SK-N-SH treated with all-trans-retinoic acid at 6 μM for 48 hours (cell line): ENCODE data around the gene BSPRY.

Experiments used
- ATAC-seq: fragments of 200-7000 bp; cut with Tn5 transposase; 3 replicates; pipeline ENCODE4 v1.9.1; 2020; ENCODE audit warnings: mild to moderate bottlenecking, moderate library complexity
- ARNTL ChIP-seq: fragments of 450-650 bp; formaldehyde crosslinking; IDR thresholded peaks from 2 replicates; pipeline ENCODE4 v1.5.0; 2020; ENCODE audit warnings: low read depth, mild to moderate bottlenecking, moderate library complexity, borderline replicate concordance
- CSDC2 ChIP-seq: fragments of 250-450 bp; sonication (Bioruptor Pico); IDR thresholded peaks from 2 replicates; pipeline ENCODE4 v1.5.0; 2020; ENCODE audit warnings: mild to moderate bottlenecking, moderate library complexity
- ISL1 ChIP-seq: fragments of 250-450 bp; sonication (Bioruptor Pico); IDR thresholded peaks from 2 replicates; pipeline ENCODE4 v2.1.2; 2022; ENCODE audit warnings: mild to moderate bottlenecking, moderate library complexity
- OSR1 ChIP-seq: fragments of 250-450 bp; sonication (Bioruptor Pico); IDR thresholded peaks from 2 replicates; pipeline ENCODE4 v1.8.0; 2022; ENCODE audit warnings: moderate library complexity, mild to moderate bottlenecking, inconsistent platforms
- PATZ1 ChIP-seq: fragments of 250-450 bp; sonication (Bioruptor Pico); IDR thresholded peaks from 2 replicates; pipeline ENCODE4 v1.8.0; 2020; ENCODE audit warnings: mild to moderate bottlenecking, moderate library complexity, borderline replicate concordance
- PPARA ChIP-seq: fragments of 250-450 bp; sonication (Bioruptor Pico); IDR thresholded peaks from 2 replicates; pipeline ENCODE4 v1.5.0; 2020; ENCODE audit warnings: mild to moderate bottlenecking, borderline replicate concordance
- RARB ChIP-seq: fragments of 250-450 bp; sonication (Bioruptor Pico); IDR thresholded peaks from 2 replicates; pipeline ENCODE4 v1.8.0; 2021; ENCODE audit warnings: mild to moderate bottlenecking, moderate library complexity
- SNAI2 ChIP-seq: fragments of 250-450 bp; sonication (Bioruptor Pico); IDR thresholded peaks from 2 replicates; pipeline ENCODE4 v1.5.0; 2020; ENCODE audit warnings: mild to moderate bottlenecking, moderate library complexity
- TCF4 ChIP-seq: fragments of 250-450 bp; sonication (Bioruptor Pico); IDR thresholded peaks from 2 replicates; pipeline ENCODE4 v1.8.0; 2021; ENCODE audit warnings: mild to moderate bottlenecking, moderate library complexity, borderline replicate concordance
- TOX ChIP-seq: fragments of 250-450 bp; sonication (Bioruptor Pico); IDR thresholded peaks from 2 replicates; pipeline ENCODE4 v1.8.0; 2021; ENCODE audit warnings: mild to moderate bottlenecking, moderate library complexity, borderline replicate concordance
- ZC3H10 ChIP-seq: fragments of 250-450 bp; sonication (Bioruptor Pico); IDR thresholded peaks from 2 replicates; pipeline ENCODE4 v1.5.1; 2021; ENCODE audit warnings: mild to moderate bottlenecking, moderate library complexity
- ZFP3 ChIP-seq: fragments of 250-450 bp; sonication (Bioruptor Pico); IDR thresholded peaks from 2 replicates; pipeline ENCODE4 v1.5.0; 2020; ENCODE audit warnings: mild to moderate bottlenecking, moderate library complexity
- ZFP30 ChIP-seq: fragments of 450-650 bp; formaldehyde crosslinking; IDR thresholded peaks from 2 replicates; pipeline ENCODE4 v1.5.0; 2022; ENCODE audit warnings: mild to moderate bottlenecking, moderate library complexity
- ZNF565 ChIP-seq: fragments of 450-650 bp; formaldehyde crosslinking; conservative IDR thresholded peaks from 2 replicates; pipeline ENCODE4 v1.5.0; 2020; ENCODE audit warnings: low read depth, mild to moderate bottlenecking, moderate library complexity
- ZNF70 ChIP-seq: fragments of 450-650 bp; formaldehyde crosslinking; IDR thresholded peaks from 2 replicates; pipeline ENCODE4 v1.5.0; 2020; ENCODE audit warnings: mild to moderate bottlenecking, moderate library complexity
- ZNF8 ChIP-seq: fragments of 450-650 bp; formaldehyde crosslinking; IDR thresholded peaks from 2 replicates; pipeline ENCODE4 v1.5.0; 2020; ENCODE audit warnings: mild to moderate bottlenecking, moderate library complexity
- TF ChIP-seq, protein P1 (sequence below): fragments of 250-450 bp; sonication (Bioruptor Pico); IDR thresholded peaks from 2 replicates; pipeline ENCODE4 v1.8.0; 2021; ENCODE audit warnings: low read depth, mild to moderate bottlenecking, moderate library complexity, borderline replicate concordance
- TF ChIP-seq, protein P2 (sequence below): fragments of 250-450 bp; sonication (Bioruptor Pico); IDR thresholded peaks from 2 replicates; pipeline ENCODE4 v1.5.1; 2021; ENCODE audit warnings: mild to moderate bottlenecking, moderate library complexity
- TF ChIP-seq, protein P3 (sequence below): fragments of 250-450 bp; sonication (Bioruptor Pico); IDR thresholded peaks from 2 replicates; pipeline ENCODE4 v1.5.0; 2020; ENCODE audit warnings: mild to moderate bottlenecking, moderate library complexity
- TF ChIP-seq, protein P4 (sequence below): fragments of 250-450 bp; sonication (Bioruptor Pico); IDR thresholded peaks from 2 replicates; pipeline ENCODE4 v1.5.1; 2020; ENCODE audit warnings: low read depth, mild to moderate bottlenecking, moderate library complexity

BSPRY gene

DNA sequence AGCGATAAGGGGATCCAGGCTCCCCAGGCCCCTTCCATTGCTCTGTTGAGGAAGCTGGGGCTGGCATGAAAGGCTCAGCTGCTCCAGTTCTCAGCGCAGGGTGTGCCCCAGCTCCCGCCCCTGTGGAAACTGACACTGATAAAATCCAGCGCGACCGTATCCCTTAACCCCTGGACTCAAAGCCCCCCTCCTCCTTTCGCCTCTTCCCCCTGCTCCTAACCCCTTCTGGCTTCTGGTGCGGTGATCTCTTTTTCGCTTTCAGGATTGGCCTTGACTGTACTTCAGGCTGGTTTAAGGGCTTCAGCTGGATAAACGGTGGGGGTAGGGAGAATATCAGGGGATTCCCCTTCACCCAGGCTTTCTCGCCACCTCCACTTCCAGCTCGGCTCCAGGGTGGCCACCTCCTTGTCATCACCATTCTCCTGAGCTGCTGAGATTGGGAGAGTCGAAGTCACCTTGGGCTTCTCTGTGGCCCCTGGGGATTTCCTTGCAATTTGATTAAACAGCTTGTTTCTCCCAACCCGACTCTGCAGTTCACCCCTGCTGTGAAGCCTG, 843 bp downstream of the BSPRY start:
- no peak for TF ChIP-seq ARNTL
- no peak for TF ChIP-seq ZFP30
- no peak for TF ChIP-seq TCF4 (CRISPR knock-in tag)
- TF ChIP-seq, all 23 proteins: peak for 0
- ATAC-seq, result no peak

DNA sequence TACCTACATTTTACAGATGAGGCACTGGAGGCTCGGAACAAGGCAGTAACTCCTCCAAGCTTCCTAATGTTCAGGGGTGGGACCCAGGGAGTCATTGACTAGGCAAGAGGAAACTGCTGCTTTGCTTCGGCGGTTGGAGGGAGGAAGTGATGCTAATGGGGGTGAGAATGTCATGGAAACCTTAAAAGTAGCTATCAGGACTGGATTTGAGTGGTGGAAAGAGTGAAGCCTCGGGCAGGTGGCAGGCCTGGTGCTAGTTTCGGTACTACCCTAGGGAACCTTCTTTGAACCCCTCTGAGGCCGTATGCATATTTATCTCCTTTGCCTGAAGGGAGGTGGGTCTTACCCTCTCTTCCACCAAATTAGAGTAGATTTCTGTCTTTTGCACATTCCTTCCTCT, 1.6 kb downstream of the BSPRY start:
- no peak for ATAC-seq
- TF ChIP-seq, protein P1, sequence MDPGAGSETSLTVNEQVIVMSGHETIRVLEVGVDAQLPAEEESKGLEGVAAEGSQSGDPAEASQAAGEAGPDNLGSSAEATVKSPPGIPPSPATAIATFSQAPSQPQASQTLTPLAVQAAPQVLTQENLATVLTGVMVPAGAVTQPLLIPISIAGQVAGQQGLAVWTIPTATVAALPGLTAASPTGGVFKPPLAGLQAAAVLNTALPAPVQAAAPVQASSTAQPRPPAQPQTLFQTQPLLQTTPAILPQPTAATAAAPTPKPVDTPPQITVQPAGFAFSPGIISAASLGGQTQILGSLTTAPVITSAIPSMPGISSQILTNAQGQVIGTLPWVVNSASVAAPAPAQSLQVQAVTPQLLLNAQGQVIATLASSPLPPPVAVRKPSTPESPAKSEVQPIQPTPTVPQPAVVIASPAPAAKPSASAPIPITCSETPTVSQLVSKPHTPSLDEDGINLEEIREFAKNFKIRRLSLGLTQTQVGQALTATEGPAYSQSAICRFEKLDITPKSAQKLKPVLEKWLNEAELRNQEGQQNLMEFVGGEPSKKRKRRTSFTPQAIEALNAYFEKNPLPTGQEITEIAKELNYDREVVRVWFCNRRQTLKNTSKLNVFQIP (CRISPR knock-in tag), result no peak
- TF ChIP-seq CSDC2 (CRISPR knock-in tag) (no peak), TCF4 (CRISPR knock-in tag) (no peak), ZFP3 (CRISPR knock-in tag) (no peak), ZFP30 (no peak), ZNF565 (CRISPR knock-in tag) (no peak), TOX (CRISPR knock-in tag) (no peak), ZNF70 (CRISPR knock-in tag) (no peak), PATZ1 (CRISPR knock-in tag) (no peak), RARB (CRISPR knock-in tag) (no peak), SNAI2 (CRISPR knock-in tag) (no peak), PPARA (CRISPR knock-in tag) (no peak), ZNF8 (CRISPR knock-in tag) (no peak), ISL1 (CRISPR knock-in tag) (no peak), OSR1 (no peak)
- TF ChIP-seq, protein P2, sequence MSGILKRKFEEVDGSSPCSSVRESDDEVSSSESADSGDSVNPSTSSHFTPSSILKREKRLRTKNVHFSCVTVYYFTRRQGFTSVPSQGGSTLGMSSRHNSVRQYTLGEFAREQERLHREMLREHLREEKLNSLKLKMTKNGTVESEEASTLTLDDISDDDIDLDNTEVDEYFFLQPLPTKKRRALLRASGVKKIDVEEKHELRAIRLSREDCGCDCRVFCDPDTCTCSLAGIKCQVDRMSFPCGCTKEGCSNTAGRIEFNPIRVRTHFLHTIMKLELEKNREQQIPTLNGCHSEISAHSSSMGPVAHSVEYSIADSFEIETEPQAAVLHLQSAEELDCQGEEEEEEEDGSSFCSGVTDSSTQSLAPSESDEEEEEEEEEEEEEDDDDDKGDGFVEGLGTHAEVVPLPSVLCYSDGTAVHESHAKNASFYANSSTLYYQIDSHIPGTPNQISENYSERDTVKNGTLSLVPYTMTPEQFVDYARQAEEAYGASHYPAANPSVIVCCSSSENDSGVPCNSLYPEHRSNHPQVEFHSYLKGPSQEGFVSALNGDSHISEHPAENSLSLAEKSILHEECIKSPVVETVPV, result no peak
- TF ChIP-seq, protein P3, sequence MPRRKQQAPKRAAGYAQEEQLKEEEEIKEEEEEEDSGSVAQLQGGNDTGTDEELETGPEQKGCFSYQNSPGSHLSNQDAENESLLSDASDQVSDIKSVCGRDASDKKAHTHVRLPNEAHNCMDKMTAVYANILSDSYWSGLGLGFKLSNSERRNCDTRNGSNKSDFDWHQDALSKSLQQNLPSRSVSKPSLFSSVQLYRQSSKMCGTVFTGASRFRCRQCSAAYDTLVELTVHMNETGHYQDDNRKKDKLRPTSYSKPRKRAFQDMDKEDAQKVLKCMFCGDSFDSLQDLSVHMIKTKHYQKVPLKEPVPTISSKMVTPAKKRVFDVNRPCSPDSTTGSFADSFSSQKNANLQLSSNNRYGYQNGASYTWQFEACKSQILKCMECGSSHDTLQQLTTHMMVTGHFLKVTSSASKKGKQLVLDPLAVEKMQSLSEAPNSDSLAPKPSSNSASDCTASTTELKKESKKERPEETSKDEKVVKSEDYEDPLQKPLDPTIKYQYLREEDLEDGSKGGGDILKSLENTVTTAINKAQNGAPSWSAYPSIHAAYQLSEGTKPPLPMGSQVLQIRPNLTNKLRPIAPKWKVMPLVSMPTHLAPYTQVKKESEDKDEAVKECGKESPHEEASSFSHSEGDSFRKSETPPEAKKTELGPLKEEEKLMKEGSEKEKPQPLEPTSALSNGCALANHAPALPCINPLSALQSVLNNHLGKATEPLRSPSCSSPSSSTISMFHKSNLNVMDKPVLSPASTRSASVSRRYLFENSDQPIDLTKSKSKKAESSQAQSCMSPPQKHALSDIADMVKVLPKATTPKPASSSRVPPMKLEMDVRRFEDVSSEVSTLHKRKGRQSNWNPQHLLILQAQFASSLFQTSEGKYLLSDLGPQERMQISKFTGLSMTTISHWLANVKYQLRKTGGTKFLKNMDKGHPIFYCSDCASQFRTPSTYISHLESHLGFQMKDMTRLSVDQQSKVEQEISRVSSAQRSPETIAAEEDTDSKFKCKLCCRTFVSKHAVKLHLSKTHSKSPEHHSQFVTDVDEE (CRISPR knock-in tag), result no peak
- TF ChIP-seq, protein P4, sequence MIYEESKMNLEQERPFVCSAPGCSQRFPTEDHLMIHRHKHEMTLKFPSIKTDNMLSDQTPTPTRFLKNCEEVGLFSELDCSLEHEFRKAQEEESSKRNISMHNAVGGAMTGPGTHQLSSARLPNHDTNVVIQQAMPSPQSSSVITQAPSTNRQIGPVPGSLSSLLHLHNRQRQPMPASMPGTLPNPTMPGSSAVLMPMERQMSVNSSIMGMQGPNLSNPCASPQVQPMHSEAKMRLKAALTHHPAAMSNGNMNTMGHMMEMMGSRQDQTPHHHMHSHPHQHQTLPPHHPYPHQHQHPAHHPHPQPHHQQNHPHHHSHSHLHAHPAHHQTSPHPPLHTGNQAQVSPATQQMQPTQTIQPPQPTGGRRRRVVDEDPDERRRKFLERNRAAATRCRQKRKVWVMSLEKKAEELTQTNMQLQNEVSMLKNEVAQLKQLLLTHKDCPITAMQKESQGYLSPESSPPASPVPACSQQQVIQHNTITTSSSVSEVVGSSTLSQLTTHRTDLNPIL, result no peak

GRCh38 chr9:113352006-113352405, 2.7 kb downstream of the BSPRY start:
- ATAC-seq, result no peak
- TF ChIP-seq ZFP3 (CRISPR knock-in tag), result no peak
- no peak for TF ChIP-seq SNAI2 (CRISPR knock-in tag)
- no peak for TF ChIP-seq ISL1 (CRISPR knock-in tag)
- no peak for TF ChIP-seq ZC3H10 (CRISPR knock-in tag)
- TF ChIP-seq ZNF70 (CRISPR knock-in tag), result no peak
- no peak for TF ChIP-seq PPARA (CRISPR knock-in tag)
- no peak for TF ChIP-seq CSDC2 (CRISPR knock-in tag)
- TF ChIP-seq, protein P4, result no peak
- no peak for TF ChIP-seq ZNF8 (CRISPR knock-in tag)
- TF ChIP-seq, protein P3 (CRISPR knock-in tag), result no peak
